Parathyroid adenoma (tissue), 2 donors: Measurements from ENCODE around the gene KRT36.
A peak's percentile ranks its signal among the peaks of the same experiment; 100 is the strongest.

ENCODE experiments used
- H2AFZ ChIP-seq: fragments of 300-600 bp; sonication (generic); one replicate; pipeline ENCODE4 v1.7.0; 2017; ENCODE audit warnings: antibody characterized with exemption, mild to moderate bottlenecking
- H3K27ac ChIP-seq: fragments of 300-600 bp; sonication (generic); one replicate; pipeline ENCODE4 v1.7.0; 2017
- H3K27me3 ChIP-seq: fragments of 300-600 bp; sonication (generic); one replicate; pipeline ENCODE4 v1.7.0; 2017; ENCODE audit warnings: low read length; ENCODE audit not compliant: control insufficient read depth, insufficient read depth
- H3K36me3 ChIP-seq: fragments of 300-600 bp; sonication (generic); one replicate; pipeline ENCODE4 v1.7.0; 2017; ENCODE audit warnings: low read length; ENCODE audit not compliant: control insufficient read depth, insufficient read depth
- H3K4me1 ChIP-seq: fragments of 300-600 bp; sonication (generic); one replicate; pipeline ENCODE4 v1.7.0; 2017; ENCODE audit warnings: control low read depth
- H3K4me2 ChIP-seq: fragments of 300-600 bp; sonication (generic); one replicate; pipeline ENCODE4 v1.7.0; 2017; ENCODE audit warnings: low read length
- H3K4me3 ChIP-seq: fragments of 300-600 bp; sonication (generic); one replicate; pipeline ENCODE4 v1.7.0; 2017; ENCODE audit warnings: low read depth, low read length
- H3K79me2 ChIP-seq: fragments of 300-600 bp; sonication (generic); one replicate; pipeline ENCODE4 v1.7.0; 2017; ENCODE audit warnings: control low read depth
- H3K9ac ChIP-seq: fragments of 300-600 bp; sonication (generic); one replicate; pipeline ENCODE4 v1.7.0; 2017; ENCODE audit warnings: mild to moderate bottlenecking
- H3K9me3 ChIP-seq: fragments of 300-600 bp; sonication (generic); one replicate; pipeline ENCODE4 v1.7.0; 2017; ENCODE audit warnings: low read length; ENCODE audit not compliant: control insufficient read depth
- TF ChIP-seq, protein P1 (sequence below): fragments of 300-600 bp; sonication (generic); IDR thresholded peaks from one replicate; pipeline ENCODE4 v1.7.0; 2017; ENCODE audit warnings: antibody characterized with exemption, mild to moderate bottlenecking
- donor health status: primary hyperparathyroidism.

Gene KRT36

DNA sequence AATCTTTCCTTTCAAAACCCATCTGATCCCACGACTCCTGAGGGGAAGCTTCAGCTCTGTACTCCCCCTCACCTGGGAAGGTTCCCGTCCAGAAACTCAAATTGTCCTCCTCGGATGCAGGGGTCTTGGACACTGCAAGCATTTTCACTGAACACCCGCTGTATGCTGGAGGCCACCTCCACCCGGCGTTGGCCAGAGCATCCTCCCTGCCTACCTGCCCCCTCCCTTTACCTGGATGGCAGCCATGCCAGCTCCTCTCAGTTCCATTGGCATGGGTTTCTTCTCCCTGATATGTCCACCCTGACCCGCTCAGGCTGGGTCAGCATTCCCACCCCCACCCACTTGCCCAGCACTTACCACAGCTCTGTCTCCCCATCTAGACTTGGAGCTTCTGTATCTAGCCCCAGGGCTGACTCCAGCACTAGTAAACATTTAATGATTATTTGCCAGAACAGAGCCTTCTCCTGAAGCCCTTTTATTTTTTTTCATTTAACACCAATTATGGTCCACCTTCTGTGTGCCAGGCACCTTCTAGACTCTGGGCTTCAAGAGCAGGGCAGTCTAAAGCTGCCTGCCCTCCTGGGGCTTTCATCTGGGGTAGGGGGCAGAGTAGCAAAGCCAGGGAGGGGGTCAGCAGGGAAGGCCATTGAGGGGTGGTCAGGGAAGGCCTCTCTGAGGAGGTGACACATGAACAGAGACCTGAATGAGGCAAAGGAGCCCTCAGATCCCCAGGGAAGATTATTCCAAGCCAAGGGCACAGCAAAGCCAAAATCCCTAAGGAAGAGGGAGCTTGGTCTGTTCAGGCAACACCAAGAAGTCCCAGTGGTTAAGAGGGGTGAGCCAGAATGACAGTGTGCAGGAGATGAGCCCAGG lies 47.3 kb upstream of the KRT36 start:
- H3K36me3 ChIP-seq, result no peaks in the 10 kb centered on the region
- no peak overlapping the region for H3K4me3 ChIP-seq
- no peaks in the 10 kb centered on the region for H3K27me3 ChIP-seq
- no peaks in the 10 kb centered on the region for H3K9me3 ChIP-seq
- no peak overlapping the region for H2AFZ ChIP-seq
- no peak overlapping the region for H3K27ac ChIP-seq
- no peaks in the 10 kb centered on the region for H3K4me1 ChIP-seq
- H3K9ac ChIP-seq, result no peak overlapping the region
- no peaks in the 10 kb centered on the region for H3K79me2 ChIP-seq
- H3K4me2 ChIP-seq, result no peak overlapping the region
- TF ChIP-seq, protein P1, sequence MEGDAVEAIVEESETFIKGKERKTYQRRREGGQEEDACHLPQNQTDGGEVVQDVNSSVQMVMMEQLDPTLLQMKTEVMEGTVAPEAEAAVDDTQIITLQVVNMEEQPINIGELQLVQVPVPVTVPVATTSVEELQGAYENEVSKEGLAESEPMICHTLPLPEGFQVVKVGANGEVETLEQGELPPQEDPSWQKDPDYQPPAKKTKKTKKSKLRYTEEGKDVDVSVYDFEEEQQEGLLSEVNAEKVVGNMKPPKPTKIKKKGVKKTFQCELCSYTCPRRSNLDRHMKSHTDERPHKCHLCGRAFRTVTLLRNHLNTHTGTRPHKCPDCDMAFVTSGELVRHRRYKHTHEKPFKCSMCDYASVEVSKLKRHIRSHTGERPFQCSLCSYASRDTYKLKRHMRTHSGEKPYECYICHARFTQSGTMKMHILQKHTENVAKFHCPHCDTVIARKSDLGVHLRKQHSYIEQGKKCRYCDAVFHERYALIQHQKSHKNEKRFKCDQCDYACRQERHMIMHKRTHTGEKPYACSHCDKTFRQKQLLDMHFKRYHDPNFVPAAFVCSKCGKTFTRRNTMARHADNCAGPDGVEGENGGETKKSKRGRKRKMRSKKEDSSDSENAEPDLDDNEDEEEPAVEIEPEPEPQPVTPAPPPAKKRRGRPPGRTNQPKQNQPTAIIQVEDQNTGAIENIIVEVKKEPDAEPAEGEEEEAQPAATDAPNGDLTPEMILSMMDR, result no peak

DNA sequence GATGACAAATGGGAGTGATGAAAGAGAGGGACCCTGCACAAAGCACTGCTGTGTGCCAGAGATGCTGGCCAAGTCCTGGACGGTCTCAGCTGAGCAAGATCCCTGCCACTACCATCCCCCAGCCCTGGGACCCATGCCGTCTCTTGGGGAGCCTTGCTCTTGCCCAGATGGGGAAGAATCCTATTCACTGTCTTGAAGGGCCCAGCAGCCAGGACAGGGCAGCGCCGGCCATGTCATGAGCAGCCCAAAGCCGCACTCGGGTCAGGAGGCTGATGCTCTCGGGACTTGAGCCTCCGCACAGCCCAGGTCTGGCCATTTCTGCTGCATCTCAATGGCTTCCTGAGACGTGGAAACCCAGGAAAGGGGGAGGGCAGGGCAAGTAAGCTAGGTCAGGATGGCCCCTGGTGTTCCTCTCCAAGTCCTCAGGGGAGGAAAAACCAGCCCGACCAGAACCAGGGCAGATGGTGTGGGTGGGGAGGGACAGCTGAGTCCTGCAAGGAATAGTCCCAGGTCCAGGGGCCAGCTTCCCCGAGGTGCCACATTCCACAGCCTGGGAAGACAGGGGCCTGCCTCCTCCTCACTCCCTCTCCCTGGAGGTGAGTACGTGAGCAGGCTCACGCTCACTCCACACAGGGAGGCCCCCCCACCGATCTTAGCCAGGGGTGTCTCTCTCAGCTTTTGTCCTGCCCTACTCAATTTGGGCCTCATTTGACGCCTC lies 46.2 kb upstream of the KRT36 start:
- Histone ChIP-seq H3K79me2 (no peaks in the 10 kb centered on the region), H3K4me3 (no peak overlapping the region), H3K4me1 (no peaks in the 10 kb centered on the region), H3K9me3 (no peaks in the 10 kb centered on the region), H3K9ac (no peak overlapping the region), H3K36me3 (no peaks in the 10 kb centered on the region), H3K4me2 (no peak overlapping the region), H3K27ac (no peak overlapping the region), H2AFZ (peak overlapping the region; percentile 46), H3K27me3 (no peaks in the 10 kb centered on the region)
- TF ChIP-seq, protein P1, result no peak

DNA sequence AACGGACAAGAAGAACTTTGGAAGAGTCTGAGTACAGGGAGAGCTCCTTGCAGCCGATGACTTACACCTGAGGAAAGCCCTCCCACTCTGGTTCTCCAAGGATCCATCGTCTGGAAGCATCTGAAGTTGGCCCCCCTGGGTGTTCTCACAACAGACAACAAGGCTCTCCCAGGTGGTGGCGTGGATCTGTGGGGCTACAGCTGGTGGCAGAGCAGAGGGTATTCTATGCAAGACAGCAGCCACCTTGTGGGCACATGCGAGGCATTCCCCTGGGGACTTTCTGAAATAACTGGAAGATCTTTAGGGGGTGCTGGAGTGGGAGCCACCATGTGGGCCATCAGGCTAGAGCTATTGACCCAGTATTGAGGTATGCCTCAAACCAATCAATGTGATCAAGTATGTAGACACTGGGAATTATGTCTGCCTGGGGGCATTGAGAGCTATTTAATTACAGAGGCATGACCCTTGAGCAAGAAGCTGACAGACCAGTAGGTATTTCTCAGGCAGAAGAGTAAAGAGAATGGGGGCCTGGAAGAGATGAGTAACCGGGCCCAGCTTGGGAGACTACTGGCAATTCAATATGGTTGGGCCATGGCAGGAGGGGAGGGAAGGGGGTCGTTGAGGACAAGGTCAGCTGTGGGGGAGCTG lies 45.3 kb upstream of the KRT36 start:
- H3K9ac ChIP-seq, result no peak overlapping the region
- H3K4me3 ChIP-seq, result no peak overlapping the region
- H3K27me3 ChIP-seq, result no peaks in the 10 kb centered on the region
- H2AFZ ChIP-seq, result no peak overlapping the region
- no peaks in the 10 kb centered on the region for H3K36me3 ChIP-seq
- H3K4me2 ChIP-seq, result no peak overlapping the region
- no peak overlapping the region for H3K27ac ChIP-seq
- peaks cover 9% of the 10 kb centered on the region for H3K4me1 ChIP-seq
- H3K9me3 ChIP-seq, result no peaks in the 10 kb centered on the region
- H3K79me2 ChIP-seq, result no peaks in the 10 kb centered on the region
- TF ChIP-seq, protein P1, result no peak

DNA sequence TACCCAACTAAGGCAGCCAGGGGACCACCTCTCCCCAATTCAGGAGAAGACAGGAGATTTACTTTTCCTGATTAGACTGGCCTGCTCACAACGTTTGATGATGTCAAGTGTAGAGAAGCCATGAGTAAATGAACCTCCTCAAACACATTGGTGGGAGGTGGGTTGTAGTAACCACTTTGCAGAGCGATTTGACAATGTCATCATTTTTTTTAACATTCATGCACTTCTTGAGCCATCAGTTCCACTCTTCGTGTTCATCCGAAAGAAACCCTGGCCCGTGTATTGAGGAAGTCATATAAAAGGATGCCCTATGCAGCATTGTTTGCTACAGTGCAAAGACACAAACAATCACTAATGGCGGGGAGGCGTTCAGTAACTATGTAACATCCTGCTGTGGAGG lies 43.9 kb upstream of the KRT36 start:
- no peaks in the 10 kb centered on the region for H3K36me3 ChIP-seq
- H3K4me3 ChIP-seq, result no peak overlapping the region
- no peak overlapping the region for H3K4me2 ChIP-seq
- H3K27ac ChIP-seq, result no peak overlapping the region
- no peak overlapping the region for H3K9ac ChIP-seq
- TF ChIP-seq, protein P1, result no peak
- H3K4me1 ChIP-seq, result peaks cover 18% of the 10 kb centered on the region
- no peaks in the 10 kb centered on the region for H3K79me2 ChIP-seq
- no peak overlapping the region for H2AFZ ChIP-seq
- no peaks in the 10 kb centered on the region for H3K9me3 ChIP-seq
- no peaks in the 10 kb centered on the region for H3K27me3 ChIP-seq
